NB4 (cell line): ENCODE data around the gene DRC3.

ENCODE experiments used
- POLR2A ChIP-seq: IDR thresholded peaks from 2 replicates; pipeline ENCODE4 v1.6.1; 2011; ENCODE audit warnings: mild to moderate bottlenecking; ENCODE audit not compliant: insufficient read length; ENCODE audit errors: extremely low read depth
- TF ChIP-seq, protein P1 (sequence below): IDR thresholded peaks from one replicate; pipeline ENCODE4 v1.5.1; 2012; ENCODE audit warnings: low read depth, low read length
- TF ChIP-seq, protein P2 (sequence below): IDR thresholded peaks from 2 replicates; pipeline ENCODE4 v1.6.1; 2011; ENCODE audit warnings: low read depth, low read length

DNA sequence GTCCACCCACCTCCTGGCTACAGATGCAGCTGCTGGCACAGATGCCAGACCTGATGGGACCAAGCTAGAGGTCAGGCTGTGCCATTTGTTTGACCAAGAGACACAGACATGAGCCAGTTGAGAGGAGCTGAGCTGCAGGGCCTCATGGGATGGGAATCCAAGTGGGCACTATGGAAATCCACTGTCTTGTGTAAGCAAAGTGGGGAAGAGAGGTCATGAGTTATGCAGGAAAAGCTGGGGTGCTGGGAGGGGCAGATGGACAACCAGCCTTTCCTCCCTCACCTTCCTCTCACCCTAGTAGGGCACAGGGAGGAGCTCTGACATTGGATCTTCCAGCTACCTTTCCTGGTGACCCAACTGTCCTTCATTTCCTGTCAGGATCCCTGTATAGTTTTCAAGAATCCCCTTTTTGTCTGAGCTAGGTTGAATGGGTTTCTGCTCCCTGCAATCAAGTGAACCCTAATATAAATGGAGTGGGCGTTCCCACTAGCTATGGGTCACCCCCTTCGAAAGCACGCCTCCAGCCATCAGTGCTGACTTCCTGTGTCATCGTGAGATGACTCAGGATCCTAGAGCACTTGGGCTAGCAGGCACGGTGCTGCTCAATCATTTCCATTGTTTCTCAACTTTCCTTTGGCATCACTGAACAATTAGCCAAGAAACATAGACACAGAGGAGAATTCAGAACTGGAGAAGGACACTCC lies 52.7 kb downstream of the DRC3 start:
- TF ChIP-seq, protein P1, sequence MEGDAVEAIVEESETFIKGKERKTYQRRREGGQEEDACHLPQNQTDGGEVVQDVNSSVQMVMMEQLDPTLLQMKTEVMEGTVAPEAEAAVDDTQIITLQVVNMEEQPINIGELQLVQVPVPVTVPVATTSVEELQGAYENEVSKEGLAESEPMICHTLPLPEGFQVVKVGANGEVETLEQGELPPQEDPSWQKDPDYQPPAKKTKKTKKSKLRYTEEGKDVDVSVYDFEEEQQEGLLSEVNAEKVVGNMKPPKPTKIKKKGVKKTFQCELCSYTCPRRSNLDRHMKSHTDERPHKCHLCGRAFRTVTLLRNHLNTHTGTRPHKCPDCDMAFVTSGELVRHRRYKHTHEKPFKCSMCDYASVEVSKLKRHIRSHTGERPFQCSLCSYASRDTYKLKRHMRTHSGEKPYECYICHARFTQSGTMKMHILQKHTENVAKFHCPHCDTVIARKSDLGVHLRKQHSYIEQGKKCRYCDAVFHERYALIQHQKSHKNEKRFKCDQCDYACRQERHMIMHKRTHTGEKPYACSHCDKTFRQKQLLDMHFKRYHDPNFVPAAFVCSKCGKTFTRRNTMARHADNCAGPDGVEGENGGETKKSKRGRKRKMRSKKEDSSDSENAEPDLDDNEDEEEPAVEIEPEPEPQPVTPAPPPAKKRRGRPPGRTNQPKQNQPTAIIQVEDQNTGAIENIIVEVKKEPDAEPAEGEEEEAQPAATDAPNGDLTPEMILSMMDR, result no peak
- TF ChIP-seq POLR2A, result no peak
- TF ChIP-seq, protein P2, sequence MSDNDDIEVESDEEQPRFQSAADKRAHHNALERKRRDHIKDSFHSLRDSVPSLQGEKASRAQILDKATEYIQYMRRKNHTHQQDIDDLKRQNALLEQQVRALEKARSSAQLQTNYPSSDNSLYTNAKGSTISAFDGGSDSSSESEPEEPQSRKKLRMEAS, result no peak
